Type B pancreatic cell (in vitro differentiated cells): ENCODE data around the gene PERCC1. TPM values are rescaled to one million over a fixed set of nuclear protein-coding genes. Genes with fewer than 3 reads are reported as not detected.
A peak's percentile ranks its signal among the peaks of the same experiment; 100 is the strongest.

Experiments used
- DNase-seq: peaks from one replicate; pipeline ENCODE4 v3.0.0; 2021; ENCODE audit warnings: mixed read lengths; ENCODE audit not compliant: unreplicated experiment; ENCODE audit errors: extremely low spot score
- H3K27ac Mint-ChIP-seq: 2 replicates; pipeline ENCODE4 v1.8.0; 2021; ENCODE audit warnings: mild to moderate bottlenecking, mixed read lengths
- H3K27me3 Mint-ChIP-seq: 2 replicates; pipeline ENCODE4 v1.8.0; 2021; ENCODE audit warnings: mixed read lengths
- H3K36me3 Mint-ChIP-seq: 2 replicates; pipeline ENCODE4 v1.8.0; 2021; ENCODE audit warnings: mixed read lengths
- H3K4me1 Mint-ChIP-seq: one replicate; pipeline ENCODE4 v1.8.0; 2021; ENCODE audit warnings: mixed read lengths; ENCODE audit not compliant: unreplicated experiment
- H3K4me3 Mint-ChIP-seq: 2 replicates; pipeline ENCODE4 v1.8.0; 2021; ENCODE audit warnings: mild to moderate bottlenecking, mixed read lengths
- H3K9me3 Mint-ChIP-seq: 2 replicates; pipeline ENCODE4 v1.8.0; 2021; ENCODE audit warnings: mixed read lengths
- total RNA-seq: library from RNA; stranded (reverse); gene quantifications from 2 replicates; pipeline ENCODE4 v1.2.1, GENCODE V29; 2021; ENCODE audit warnings: low replicate concordance
- TF ChIP-seq, protein P1 (sequence below): fragments of 200-600 bp; sonication (generic); conservative IDR thresholded peaks from 2 replicates; pipeline ENCODE4 v1.5.0; 2021; ENCODE audit warnings: antibody characterized with exemption, mild to moderate bottlenecking

The PERCC1 gene
- total RNA-seq, 1 donor from 2014 or later, result 0.77 TPM

- Mint-ChIP-seq H3K27ac (peak overlapping the region; percentile 62), H3K36me3 (no peaks in the 10 kb centered on the region), H3K4me3 (peak overlapping the region; percentile 44), H3K9me3 (no peaks in the 10 kb centered on the region), H3K4me1 (peaks cover 13% of the 10 kb centered on the region), H3K27me3 (no peaks in the 10 kb centered on the region)
- DNase-seq, result peak; percentile 55
- TF ChIP-seq, protein P1, sequence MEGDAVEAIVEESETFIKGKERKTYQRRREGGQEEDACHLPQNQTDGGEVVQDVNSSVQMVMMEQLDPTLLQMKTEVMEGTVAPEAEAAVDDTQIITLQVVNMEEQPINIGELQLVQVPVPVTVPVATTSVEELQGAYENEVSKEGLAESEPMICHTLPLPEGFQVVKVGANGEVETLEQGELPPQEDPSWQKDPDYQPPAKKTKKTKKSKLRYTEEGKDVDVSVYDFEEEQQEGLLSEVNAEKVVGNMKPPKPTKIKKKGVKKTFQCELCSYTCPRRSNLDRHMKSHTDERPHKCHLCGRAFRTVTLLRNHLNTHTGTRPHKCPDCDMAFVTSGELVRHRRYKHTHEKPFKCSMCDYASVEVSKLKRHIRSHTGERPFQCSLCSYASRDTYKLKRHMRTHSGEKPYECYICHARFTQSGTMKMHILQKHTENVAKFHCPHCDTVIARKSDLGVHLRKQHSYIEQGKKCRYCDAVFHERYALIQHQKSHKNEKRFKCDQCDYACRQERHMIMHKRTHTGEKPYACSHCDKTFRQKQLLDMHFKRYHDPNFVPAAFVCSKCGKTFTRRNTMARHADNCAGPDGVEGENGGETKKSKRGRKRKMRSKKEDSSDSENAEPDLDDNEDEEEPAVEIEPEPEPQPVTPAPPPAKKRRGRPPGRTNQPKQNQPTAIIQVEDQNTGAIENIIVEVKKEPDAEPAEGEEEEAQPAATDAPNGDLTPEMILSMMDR, result no peak
These were observed 39.8 kb downstream of the PERCC1 start for GRCh38 chr16:1470481-1471251.

- peak; percentile 62 for DNase-seq
- Mint-ChIP-seq H3K27me3 (no peaks in the 10 kb centered on the region), H3K36me3 (no peaks in the 10 kb centered on the region), H3K27ac (peak overlapping the region; percentile 68), H3K4me1 (peaks cover 13% of the 10 kb centered on the region), H3K9me3 (no peaks in the 10 kb centered on the region), H3K4me3 (peak overlapping the region; percentile 28)
- TF ChIP-seq, protein P1, result no peak
These were observed 40.8 kb downstream of the PERCC1 start for GRCh38 chr16:1471569-1472194.

GRCh38 chr16:1472974-1473373 lies 42.1 kb downstream of the PERCC1 start:
- H3K9me3 Mint-ChIP-seq, result no peaks in the 10 kb centered on the region
- no peaks in the 10 kb centered on the region for H3K36me3 Mint-ChIP-seq
- TF ChIP-seq, protein P1, result no peak
- H3K27me3 Mint-ChIP-seq, result no peaks in the 10 kb centered on the region
- peak overlapping the region; percentile 84 for H3K27ac Mint-ChIP-seq
- H3K4me3 Mint-ChIP-seq, result peak overlapping the region; percentile 82
- no peak for DNase-seq
- peaks cover 13% of the 10 kb centered on the region for H3K4me1 Mint-ChIP-seq

DNA sequence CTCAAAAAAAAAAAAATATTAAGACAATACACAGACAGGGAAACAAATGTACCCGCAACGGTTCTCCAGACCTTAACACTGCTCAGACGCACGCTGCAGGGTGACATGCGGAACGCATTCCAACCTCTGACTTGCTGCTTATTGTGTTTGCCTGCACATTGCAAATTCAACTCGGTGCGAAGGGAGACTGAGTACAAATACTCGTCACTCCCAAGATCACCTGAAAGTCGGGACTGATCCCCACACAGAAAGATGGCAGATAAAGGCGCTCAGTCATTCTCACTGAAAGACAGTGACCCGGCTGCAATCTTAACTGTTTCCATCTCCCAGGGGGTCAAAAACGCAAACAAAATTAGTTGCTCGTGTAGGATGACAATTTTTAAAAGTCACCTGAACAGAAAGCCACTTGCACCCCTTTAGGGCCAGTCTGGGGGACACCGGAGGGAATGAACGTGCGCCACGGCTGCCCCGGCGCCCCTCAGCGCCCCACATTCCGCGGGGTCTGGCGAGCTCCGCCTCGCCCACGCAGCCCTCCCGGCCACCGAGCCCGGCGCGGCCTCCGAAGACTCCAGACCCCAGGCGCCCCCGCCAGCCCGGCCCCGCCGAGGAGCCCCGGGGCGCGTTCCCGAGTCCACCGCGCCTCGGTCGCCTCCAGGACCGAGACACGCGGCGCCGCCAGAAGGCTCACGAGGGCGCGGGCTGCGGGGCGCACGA lies 43.4 kb downstream of the PERCC1 start:
- TF ChIP-seq, protein P1, result no peak
- H3K27me3 Mint-ChIP-seq, result no peaks in the 10 kb centered on the region
- no peaks in the 10 kb centered on the region for H3K36me3 Mint-ChIP-seq
- no peak for DNase-seq
- no peaks in the 10 kb centered on the region for H3K9me3 Mint-ChIP-seq
- peak overlapping the region; percentile 89 for H3K4me3 Mint-ChIP-seq
- H3K27ac Mint-ChIP-seq, result peak overlapping the region; percentile 85
- peaks cover 13% of the 10 kb centered on the region for H3K4me1 Mint-ChIP-seq

DNA sequence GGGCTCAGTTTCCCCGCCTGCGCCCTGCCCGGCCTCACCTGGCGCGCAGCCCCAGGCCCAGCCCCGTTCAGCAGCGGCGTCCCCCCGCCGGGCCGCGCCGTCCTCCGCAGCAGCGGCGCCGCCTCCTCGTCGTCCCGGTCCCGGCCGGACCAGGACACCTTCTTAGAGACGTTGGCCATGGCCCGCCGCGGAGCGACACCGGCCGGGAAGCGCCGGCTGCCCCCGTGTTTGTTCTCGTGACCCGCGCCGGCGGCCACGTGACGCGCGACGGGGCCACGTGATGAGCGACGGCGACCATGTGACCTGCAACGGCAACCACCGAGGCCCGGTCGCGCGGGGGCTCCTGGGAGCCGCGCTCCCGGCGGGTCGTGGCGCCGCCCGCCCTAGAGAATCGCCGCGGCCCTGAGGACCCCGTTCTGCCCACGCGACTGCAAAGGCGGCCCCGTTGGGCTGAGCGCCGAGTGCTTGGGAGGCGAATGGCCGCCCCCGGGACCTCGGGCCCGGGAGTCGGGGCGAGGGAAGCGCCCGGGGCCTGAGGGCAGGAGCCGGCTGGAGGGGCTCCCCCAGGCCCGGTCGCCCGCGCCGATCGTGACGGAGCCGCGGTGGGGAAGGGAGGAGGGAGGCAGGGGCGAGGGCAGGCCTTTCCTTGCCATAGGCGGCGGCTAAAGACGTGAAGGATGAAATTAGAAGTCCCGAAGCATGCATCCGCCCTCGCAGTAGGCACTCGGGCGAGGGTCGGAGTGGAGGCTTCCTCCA lies 44.1 kb downstream of the PERCC1 start, which contains the start of gene CLCN7:
TSS of gene CLCN7 (minus strand) at position 233 of the 756 bp plus-strand sequence. CDS start at position 179, 54 bp downstream.
- H3K9me3 Mint-ChIP-seq, result no peaks in the 10 kb centered on the region
- DNase-seq, result peak; percentile 93
- no peaks in the 10 kb centered on the region for H3K27me3 Mint-ChIP-seq
- peak within 1 kb of the TSS; percentile 85 for H3K27ac Mint-ChIP-seq
- TF ChIP-seq, protein P1, result no peak
- peak within 1 kb of the TSS; percentile 89 for H3K4me3 Mint-ChIP-seq
- peaks cover 9% of the 10 kb centered on the region for H3K4me1 Mint-ChIP-seq
- no peaks in the 10 kb centered on the region for H3K36me3 Mint-ChIP-seq
